Epidermal melanocyte (primary cell): ENCODE measurements around the gene UBAP1L.

Experiments used
- DNase-seq: peaks from one replicate; pipeline ENCODE4 v3.0.0; 2011; ENCODE audit warnings: low spot score; ENCODE audit not compliant: insufficient read length

The UBAP1L gene

GRCh38 chr15:65066635-65067316, 48.2 kb downstream of the UBAP1L start:
- no peak for DNase-seq

GRCh38 chr15:65066001-65066634, 48.9 kb downstream of the UBAP1L start:
- no peak for DNase-seq

DNA sequence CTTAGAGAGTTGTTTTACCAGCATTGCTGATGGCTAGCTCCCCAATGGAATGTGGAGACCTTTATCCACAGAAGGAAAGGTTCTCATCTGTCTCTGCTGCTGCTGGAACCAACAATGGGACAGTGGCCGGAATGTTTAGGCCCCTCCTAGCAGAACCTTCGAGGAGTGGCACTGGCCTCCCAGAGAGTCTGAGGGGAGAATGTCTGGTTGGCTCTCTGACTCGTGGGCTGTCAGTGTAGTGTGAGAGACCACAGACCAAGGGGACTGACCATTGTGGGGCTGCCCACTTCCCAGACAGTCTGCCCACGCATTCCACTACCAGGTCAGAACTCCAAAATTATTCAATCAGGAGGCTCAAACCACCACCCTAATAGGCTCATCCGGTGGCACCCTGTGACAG, 52.3 kb downstream of the UBAP1L start:
- DNase-seq, result no peak

DNA sequence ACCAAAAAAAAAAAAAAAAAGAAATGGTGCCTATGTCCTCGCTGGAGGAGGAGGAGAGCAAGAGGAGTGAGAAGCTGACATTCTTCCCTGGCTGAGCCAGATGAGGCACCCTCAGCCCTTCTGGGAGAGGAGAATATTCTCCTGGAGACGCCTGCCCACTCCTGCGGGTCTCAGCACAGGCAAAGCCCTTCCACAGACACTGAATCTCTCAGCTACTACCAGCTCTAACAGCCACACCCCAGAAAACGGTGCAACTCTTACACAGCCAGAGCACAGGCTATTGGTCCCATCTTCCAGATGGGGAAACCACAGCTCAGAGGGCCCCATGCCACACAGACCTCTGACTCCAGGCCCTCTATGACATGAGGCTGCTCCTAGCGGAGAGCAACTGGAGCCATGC, 52.9 kb downstream of the UBAP1L start:
- no peak for DNase-seq

DNA sequence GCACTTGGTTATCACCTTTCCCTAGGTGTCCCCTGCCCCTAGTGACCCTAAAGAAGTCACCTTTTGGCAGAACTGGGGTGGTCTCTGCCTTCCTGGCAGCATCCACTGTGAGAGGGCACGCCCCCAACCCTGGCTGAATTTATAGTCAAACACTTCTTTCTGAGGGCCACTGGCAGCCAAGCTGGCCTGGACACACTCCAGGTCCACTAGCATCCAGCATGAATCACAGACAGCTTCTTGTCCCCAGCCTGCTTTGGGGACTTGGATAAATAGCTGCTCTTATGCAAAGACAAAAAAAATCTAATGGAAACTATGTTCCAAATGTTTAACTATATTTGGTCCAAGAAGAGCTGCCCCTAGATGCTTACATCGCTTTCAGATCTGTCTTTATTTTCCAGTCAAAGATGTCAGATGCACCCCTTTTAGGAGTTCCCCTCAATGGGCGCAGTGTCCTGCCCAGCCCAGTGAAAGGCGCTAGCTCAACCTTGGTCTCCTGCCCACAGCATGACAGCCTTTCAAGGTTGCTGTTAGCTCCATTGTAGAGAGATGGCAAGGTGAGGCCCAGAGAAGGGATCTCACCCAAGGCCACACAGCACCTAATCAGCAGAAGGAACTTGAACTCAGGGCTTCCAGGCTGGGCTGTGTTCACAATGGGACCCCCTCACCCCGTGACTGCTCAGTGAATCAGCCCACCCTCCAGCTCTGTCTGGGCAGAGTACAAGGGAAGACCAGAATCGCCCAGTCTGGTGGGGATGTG, 54.2 kb downstream of the UBAP1L start:
- no peak for DNase-seq

DNA sequence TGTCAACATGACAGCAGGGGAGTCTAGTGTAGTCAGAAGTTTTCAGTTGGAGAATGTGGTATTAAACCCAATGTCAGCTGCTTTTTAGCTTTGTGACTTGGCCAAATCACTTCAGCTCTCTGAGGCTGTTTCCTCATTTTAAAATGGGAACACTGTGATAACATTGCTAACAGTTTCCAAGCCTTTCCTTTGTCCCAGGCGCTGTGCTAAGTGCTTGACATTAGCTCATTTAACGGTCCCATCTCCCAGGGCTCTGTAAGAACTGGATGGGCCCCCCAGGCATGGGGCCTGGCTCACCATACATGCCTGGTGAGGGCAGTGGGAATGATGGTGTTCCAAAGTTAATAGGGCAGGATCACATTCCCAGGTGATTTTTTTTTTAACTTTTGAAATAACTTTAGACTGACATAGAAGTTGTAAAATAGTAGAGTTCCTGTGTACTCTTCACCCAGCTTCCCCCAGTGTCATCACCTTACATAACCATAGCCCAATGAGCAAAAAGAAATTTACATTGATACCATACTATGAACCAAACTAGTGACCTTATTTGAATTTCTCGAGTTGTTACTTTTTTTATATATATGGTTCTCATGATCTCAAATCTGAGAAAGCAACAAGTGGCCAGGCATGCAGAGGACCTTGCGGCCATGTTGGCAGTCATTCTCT, 54.9 kb downstream of the UBAP1L start:
- DNase-seq, result no peak

DNA sequence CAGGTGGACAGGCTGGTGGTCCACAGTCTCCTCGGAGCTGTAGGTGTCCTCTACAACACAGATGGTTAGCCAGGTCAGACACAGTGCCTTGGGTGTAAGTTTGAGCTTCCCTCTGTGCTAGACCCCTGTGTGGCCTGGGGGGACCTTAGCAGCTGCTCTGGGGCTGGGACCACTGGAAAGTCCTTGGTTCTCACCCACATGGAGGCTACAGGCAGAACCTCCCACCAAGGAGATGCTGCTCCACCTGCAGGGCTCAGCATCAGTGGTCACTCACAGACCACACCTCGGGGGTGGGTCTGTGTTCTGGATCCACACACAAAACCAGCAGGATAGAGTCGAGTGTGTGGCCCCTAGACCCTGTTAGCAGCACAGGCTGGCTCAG, 55.6 kb downstream of the UBAP1L start:
- no peak for DNase-seq

- DNase-seq, result no peak
Measured at GRCh38 chr15:65058394-65059368, 56.3 kb downstream of the UBAP1L start.

DNA sequence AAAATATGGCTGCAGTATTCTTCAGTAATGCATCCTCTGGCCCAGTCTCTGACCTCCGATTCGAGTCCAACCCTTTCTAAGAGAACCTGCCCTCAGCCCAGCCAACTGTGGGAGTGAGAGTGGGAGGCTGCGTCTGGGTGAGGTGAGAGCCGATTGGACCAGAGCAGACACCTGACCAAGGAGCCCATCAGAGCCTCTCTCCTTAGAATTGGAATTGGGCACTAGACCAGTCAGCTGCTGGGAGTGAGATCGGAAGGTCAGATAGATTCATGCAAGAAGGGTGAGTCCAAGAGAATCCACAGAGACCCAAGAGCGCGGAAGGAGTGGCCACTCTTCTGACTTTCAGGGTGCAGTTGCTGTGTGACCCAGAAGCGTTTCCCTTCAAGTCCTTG, 57.5 kb downstream of the UBAP1L start:
- DNase-seq, result no peak

- no peak for DNase-seq
Measured at GRCh38 chr15:65056868-65057548, 58.0 kb downstream of the UBAP1L start.

DNA sequence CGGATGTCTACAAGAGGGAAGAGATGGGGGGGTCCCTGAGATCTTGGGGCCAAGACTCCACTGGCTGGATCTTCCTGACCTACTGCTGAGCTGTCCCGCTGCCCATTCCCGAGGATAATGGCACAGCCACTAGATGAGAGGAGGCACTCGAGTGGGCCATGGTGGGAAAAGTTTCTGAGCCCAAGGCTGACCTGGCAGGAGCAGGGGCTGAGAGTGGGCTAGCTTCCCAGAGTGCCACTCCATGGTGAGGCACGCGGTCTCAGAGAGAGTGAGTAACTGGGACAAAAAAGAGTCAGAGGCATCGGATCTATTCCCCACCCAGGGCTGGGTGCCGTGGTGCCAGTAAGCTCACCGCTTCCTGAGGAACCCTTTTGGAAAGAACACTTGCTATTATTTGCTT, 58.9 kb downstream of the UBAP1L start:
- no peak for DNase-seq

- DNase-seq, result no peak
Measured at GRCh38 chr15:65055201-65055870, 59.7 kb downstream of the UBAP1L start.

DNA sequence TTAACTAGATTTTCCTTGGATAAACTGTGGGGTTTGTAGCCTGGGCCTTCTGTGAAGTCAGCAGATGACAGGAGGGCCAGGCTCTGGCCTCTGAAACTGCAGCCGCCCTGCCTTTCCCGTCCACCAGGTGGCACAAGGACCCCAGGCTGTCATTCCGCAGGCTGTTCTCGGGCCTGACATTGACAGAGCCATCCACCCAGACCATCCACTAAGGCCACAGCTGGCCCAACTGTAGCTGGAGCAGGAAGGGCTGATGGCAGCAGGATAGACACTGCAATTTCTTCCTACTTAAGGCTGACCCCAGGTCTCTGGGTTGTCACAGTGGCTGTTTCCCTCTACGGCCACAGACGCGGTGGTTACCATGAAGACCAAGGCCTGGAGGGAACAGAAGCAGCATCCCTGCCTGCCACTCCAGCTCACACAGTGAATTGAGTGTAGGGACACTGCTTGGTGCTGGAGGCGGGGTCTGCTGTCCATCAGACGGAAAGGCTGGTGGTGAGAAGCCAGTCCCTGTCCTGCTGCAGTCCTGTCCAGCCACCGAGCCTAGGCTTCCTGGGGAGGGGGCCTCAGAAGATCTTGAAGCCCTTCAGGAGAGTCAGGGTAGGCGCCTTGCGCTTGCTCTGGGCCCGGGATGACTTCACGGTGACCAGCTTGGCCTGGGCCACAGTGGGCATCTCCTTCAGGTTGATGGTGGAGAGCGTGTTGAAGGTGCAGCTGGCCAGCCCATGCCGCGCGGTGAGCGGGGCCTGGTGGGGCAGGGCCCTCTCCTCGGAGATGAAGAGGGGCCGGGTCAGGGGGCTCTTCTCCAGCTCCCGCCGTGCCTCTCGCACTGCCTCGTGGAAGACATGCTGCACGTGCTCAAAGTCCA, 60.4 kb downstream of the UBAP1L start:
- peak; percentile 80 for DNase-seq

DNA sequence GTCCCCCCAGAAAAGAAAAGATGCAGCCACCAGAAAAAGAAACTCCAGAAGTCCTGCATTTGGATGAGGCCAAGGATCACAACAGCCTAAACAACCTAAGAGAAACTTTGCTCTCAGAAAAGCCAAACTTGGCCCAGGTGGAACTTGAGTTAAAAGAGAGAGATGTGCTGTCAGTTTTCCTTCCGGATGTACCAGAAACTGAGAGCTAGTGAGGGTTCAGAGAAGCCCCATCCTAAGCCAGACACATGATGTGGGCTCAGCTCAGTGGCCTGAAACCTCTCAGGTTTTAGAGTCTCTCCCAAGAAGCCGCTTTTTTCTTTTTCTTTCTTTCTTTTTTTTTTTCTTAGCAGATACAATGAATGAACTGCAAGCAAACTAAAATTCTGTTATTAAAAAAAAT, 62.0 kb downstream of the UBAP1L start:
- no peak for DNase-seq

GRCh38 chr15:65051266-65051665, 63.7 kb downstream of the UBAP1L start:
- DNase-seq, result no peak

GRCh38 chr15:65050270-65050669, 64.7 kb downstream of the UBAP1L start:
- DNase-seq, result no peak

GRCh38 chr15:65049418-65049840, 65.6 kb downstream of the UBAP1L start:
- peak; percentile 98 for DNase-seq

GRCh38 chr15:65048241-65048640, 66.8 kb downstream of the UBAP1L start:
- DNase-seq, result no peak
